Measurements from ENCODE around the gene CHRNA3.

The CHRNA3 gene

DNA sequence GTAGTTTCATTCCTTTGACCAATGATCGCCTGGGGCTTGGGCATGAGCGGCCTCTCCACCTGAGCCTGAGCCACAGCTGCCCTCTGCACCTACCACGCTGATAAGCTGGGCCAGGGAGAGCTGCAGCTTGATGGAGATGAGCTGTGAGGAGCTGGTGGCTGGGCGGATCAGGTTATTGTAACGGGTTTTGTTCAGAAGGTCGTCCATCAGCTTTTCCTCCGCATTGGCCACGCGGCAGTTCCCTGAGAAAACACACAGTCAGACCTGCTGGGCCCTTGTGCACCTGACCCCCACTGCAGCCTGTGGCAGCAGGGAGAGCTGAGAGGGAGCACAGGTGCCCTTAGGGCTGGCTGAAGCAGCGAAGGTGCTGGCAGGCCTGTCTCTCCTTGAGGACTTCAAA is 14.6 kb upstream of the CHRNA3 start:
- DNase-seq = no peak

- no peak for DNase-seq
Measured at GRCh38 chr15:78634210-78635145, 13.7 kb upstream of the CHRNA3 start.

GRCh38 chr15:78633348-78633747 is 12.6 kb upstream of the CHRNA3 start:
- no peak for DNase-seq

DNA sequence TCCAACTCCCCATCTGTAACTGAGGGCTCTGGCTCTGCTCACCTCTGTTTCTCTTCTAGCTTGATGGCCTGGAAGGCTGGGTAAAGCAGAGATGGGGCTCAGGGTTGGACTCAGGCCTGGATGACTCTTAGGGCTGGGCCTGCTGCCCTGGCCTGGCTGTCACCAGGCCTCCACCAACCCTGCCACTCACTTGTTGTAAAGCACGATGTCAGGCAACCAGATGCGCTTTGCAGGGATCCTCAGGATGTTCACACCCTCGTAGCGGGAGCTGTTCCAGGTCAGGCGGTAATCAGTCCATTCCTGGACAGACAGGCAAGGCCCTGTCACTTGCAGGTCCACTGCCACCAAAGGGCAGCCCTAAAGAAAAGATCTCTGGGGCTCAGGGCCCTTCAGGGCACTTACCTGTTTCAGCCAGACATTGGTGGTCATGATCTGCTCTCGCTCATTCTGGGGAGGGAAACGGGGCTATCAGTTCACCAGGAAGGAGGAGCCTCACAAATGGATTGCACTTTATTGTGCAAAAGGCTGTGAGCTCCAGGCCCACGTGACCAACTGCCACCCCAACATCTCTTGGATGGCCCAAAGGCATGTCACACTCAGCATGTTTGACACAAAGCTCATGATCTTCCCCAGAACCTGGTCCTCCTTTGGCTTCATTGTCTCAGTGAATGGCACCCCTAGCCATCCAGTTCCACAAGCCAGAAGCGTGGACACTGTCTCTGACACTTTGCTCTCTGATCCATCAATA is 10.3 kb upstream of the CHRNA3 start:
- DNase-seq = no peak

GRCh38 chr15:78629716-78630065 is 8.9 kb upstream of the CHRNA3 start:
- DNase-seq = no peak

GRCh38 chr15:78629031-78629715 is 8.4 kb upstream of the CHRNA3 start:
- no peak for DNase-seq

GRCh38 chr15:78628227-78628626 is 7.4 kb upstream of the CHRNA3 start:
- no peak for DNase-seq

DNA sequence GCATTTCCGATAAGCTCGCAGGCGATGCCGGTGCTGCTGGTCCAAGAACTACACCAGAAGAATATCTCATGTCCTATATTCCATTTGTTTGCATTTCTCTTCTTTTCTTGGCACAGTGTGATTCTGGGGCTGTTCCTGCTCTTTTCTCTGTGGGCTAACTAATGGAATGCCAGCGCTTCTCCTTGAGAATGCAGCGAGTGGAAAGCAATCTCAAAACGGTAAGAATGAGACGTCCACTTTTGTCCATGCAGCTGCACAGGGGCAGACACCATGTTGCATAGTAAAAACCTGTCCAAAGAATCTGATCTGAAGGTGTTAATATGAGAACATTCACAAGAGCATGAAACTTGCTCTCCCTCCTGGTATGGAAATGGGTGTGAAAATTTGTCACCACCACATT is 6.6 kb upstream of the CHRNA3 start:
- no peak for DNase-seq

- DNase-seq = no peak
Measured at GRCh38 chr15:78626381-78626995, 5.7 kb upstream of the CHRNA3 start.

DNA sequence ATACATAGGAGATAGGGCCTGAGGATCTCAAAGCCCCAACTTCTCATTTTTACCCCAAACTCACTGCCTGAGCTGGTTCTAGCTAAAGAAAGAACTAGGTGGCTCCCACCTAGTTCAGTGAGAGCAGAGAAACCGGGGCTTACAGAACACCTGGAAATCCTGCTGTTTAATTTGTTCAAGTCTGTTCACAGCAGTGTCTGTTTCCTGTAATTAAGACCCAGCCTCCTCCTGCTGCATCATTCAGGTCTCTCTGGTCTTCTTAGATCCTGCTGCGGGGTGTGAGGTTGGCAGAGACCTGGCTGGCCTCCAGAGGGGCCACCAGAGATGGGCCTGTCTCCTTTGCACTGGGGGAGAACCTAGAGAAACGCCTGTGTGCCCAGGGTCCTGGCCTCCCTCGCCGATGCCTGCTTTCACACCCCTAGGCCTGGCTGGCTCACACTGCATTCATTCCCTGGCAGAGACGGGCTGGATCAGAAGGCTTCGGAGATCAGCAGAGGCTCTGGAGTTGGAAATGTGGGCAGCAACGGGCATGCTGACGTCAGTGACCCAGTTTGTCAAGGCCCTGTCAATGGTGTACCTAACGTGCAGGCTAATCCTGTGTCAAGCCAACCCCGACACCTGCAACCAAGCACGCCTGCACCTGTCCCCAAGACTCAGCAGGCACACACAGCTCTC is 4.9 kb upstream of the CHRNA3 start:
- DNase-seq = no peak

- no peak for DNase-seq
Measured at GRCh38 chr15:78624651-78625590, 4.1 kb upstream of the CHRNA3 start.

GRCh38 chr15:78623786-78624497 is 3.1 kb upstream of the CHRNA3 start:
- DNase-seq = no peak

- no peak for DNase-seq
Measured at GRCh38 chr15:78621810-78622402, 1.1 kb upstream of the CHRNA3 start.

- peak; percentile 9 for DNase-seq
Measured at GRCh38 chr15:78620021-78620526, 722 bp downstream of the CHRNA3 start.

GRCh38 chr15:78619022-78619950 is 1.5 kb downstream of the CHRNA3 start:
- DNase-seq = no peak

DNA sequence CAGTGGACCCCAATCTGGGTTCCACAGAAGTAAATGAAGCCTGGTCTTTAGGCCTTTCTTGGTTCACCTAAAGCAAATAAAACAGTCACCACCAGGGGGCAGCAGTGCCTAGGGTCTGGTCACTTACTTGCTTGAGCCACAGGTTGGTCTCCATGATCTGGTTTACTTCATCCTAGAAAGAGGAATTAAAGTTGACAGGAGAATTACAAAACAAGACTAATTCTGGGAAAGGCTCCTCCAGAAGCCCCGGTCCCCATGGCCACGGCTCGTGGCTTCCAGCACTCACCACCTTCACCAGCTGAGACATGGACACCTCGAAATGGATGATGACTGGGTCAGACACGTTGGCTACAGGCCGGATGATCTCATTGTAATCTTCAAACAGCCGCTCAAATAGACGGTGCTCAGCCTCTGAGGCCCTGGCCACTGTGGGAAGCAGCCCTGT is 2.3 kb downstream of the CHRNA3 start:
- DNase-seq = peak; percentile 76

- no peak for DNase-seq
Measured at GRCh38 chr15:78618064-78618463, 2.7 kb downstream of the CHRNA3 start.

DNA sequence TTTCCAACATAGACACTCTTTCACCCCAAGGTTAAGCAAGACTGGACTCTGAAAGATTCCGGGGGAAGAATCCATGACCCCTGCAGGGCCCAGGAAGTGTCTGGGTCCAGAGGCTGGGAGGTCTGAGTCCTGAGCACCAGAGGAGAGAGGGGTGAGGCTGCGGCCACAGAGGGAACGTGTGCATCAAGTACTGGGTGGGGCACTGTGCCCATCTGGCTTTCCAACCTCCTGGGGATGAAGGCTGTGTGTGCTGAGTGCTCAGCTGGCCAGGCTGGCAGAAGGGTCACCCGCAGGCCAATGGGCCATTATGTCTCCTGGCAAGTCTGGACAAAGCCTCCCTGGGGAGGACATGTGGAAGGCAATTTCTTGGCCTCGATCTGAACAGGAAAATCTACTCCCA is 3.3 kb downstream of the CHRNA3 start:
- DNase-seq = no peak

DNA sequence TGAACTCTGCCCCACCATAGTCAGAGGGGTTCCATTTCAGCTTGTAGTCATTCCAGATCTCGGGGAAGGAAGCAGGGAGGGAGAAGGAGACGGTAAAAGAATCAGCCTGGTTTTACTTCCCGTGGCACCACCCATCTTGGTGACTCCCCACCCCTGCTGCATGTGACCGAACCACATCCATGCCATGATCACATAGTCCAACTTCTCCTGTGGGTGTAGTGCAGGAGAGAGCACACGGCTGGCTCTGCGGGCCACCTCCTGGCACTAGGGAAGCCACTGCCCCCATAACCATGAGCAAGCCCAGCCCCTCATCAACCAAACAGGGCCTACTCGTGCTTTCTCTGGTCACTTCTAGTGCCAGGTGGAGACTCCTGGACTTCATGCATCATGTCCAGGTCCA is 3.7 kb downstream of the CHRNA3 start:
- DNase-seq = no peak
